ENCODE results near the gene CD300H. TPM values are rescaled to one million over a fixed set of nuclear protein-coding genes. Genes with fewer than 3 reads are reported as not detected.

The CD300H gene
- total RNA-seq, 4 donors from 2014 or later, result not detected

DNA sequence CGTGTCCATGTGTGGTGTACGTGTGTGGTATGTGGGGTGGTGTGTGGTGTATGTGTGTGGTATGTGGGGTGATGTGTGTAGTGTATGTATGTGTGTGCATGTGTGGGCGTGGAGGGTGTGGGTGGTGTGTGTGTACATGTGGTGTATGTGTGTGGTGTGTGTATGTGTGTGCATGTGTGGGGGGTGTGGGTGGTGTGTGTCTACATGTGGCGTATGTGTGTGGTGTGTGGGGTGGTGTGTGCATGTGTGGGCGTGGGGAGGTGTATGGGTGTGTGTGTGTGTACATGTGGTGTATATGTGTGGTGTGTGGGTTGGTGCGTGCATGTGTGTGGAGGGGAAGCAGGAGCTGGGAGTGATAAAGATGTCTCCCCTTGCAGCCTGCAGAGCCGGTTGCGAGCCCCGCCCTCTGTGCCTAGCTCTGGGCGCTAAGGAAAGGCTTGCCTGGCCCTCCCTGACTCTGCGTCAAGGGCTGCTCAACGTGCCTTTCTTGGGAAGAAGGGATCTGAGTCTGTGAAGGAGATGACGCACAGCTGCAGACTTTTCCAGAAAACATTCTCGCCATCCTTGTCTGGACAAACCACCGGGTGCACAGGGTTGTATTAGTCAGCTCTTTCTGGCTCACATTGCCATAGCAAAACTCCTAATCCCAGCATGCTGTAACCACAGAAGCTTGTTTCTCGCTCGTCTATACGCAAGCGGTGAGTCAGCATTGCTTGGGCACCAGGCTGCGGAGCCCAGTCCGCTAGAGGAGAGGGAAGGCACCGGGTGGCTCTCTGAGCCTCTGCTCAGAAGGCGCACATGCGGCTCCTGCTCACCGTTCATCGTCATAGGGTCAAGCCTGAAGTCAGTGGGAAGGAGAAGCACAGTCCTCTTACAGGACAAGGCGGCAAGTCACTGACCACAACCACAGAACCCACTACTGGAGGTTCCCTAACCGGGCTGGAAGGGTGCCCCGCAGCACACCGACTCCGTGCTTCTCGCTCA is 2.0 kb upstream of the CD300H start:
- peak in 1 of 2 donors; percentile 12 for DNase-seq
- 73 to 74% methylated on average over 28 to 29 of the region's 32 CpGs for WGBS, 2 donors
- Histone ChIP-seq H3K27ac (no peak overlapping the region), H3K36me3 (no peaks in the 10 kb centered on the region), H3K4me1 (no peaks in the 10 kb centered on the region), H3K27me3 (no peaks in the 10 kb centered on the region), H3K4me3 (replicated peaks in 1 of 3) (no peak overlapping the region), H3K9me3 (no peaks in the 10 kb centered on the region)
- TF ChIP-seq, protein P1, sequence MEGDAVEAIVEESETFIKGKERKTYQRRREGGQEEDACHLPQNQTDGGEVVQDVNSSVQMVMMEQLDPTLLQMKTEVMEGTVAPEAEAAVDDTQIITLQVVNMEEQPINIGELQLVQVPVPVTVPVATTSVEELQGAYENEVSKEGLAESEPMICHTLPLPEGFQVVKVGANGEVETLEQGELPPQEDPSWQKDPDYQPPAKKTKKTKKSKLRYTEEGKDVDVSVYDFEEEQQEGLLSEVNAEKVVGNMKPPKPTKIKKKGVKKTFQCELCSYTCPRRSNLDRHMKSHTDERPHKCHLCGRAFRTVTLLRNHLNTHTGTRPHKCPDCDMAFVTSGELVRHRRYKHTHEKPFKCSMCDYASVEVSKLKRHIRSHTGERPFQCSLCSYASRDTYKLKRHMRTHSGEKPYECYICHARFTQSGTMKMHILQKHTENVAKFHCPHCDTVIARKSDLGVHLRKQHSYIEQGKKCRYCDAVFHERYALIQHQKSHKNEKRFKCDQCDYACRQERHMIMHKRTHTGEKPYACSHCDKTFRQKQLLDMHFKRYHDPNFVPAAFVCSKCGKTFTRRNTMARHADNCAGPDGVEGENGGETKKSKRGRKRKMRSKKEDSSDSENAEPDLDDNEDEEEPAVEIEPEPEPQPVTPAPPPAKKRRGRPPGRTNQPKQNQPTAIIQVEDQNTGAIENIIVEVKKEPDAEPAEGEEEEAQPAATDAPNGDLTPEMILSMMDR (IDR thresholded peaks at IDR 0.05), result no peak
- TF ChIP-seq POLR2A (IDR thresholded peaks at IDR 0.05), result no peak
- intact Hi-C loops (cut with DNase I), result loop anchor here (5.0 kb wide), 1 partner anchor 78 kb away; no protein-coding TSS in a partner anchor

DNA sequence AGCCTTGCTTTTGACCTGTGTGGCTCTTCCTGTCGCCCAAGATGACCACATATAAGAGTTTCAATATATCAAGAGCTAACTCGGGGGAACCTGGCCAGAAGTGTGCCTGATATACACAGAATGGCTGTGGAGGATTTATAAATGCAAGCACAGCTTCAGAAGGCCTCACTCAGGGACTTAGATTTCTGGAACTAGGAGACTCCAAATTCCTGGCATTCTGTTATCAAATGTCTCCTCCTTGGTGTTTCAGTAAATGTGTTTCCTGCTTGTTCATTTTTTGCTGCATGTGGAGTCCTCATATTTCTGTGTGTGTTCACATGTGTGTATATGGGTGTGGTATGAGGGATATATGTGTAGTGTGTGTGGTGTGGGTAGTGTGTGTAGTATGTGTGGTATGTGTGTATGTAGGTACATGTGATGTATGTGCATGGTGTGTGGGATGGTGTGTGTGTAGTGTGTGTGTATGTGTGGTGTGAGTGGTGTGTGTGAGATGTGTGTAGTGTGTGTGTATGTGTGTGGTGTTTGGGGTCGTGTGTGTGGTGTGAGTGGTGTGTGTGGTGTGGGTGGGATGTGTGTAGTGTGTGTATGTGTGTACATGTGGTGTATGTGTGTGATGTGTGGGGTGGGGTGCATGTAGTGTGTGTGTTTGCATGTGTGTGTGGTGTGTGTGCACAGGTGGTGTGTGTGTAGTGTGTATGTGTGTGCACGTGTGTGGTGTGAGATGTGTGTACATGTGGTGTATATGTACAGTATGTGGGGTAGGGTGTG is 981 bp upstream of the CD300H start:
- Histone ChIP-seq H3K4me1 (no peaks in the 10 kb centered on the region), H3K36me3 (no peaks in the 10 kb centered on the region), H3K4me3 (replicated peaks in 1 of 3) (no peak overlapping the region), H3K27me3 (no peaks in the 10 kb centered on the region), H3K9me3 (no peaks in the 10 kb centered on the region), H3K27ac (no peak overlapping the region)
- no peak for DNase-seq
- TF ChIP-seq POLR2A (IDR thresholded peaks at IDR 0.05), result no peak
- TF ChIP-seq, protein P1 (IDR thresholded peaks at IDR 0.05), result no peak
- intact Hi-C loops (cut with DNase I), result loop anchor here (5.0 kb wide), 1 partner anchor 79 kb away; no protein-coding TSS in a partner anchor
- WGBS, 2 donors, result 76 to 85% methylated on average over 4 of the region's 4 CpGs

DNA sequence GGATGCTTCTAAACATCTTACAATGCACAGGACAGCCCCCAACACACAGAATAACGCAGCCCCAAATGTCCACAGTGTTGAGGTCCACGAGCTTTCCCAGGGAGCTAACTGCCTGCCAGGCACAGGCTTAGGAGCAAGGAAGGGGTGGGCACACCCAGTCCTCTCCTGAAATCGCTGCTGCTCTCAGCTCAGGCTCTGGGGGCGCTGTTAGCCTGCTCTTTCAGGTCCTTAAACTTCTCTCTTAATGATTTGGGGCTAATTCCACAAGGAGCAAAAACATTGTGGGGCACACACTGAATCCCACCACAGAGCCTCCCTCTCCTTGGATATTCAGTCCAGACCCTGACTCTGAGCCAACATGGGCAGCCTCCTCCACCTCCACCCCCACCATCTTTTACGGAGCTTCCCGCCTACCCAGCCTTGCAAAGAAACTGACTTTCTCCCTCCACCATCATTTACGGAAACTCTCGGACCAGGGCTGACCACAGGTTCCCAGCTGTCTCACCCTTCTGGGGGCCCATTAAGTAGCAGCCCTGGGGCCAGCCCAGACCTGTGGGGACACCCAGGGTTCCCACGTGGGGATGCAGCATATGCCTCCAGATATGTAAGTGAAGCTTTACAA is 1.1 kb downstream of the CD300H start:
- H3K9me3 ChIP-seq, result no peaks in the 10 kb centered on the region
- TF ChIP-seq, protein P1 (IDR thresholded peaks at IDR 0.05), result peak in 4 of 6 experiments; percentile 41 to 66 (median 62)
- TF ChIP-seq POLR2A (IDR thresholded peaks at IDR 0.05), result no peak
- H3K4me3 ChIP-seq (replicated peaks in 1 of 3), result no peak overlapping the region
- 44 to 45% methylated on average over 9 of the region's 9 CpGs for WGBS, 2 donors
- DNase-seq, result peak; percentile 59 to 60
- H3K27me3 ChIP-seq, result no peaks in the 10 kb centered on the region
- intact Hi-C loops (cut with DNase I), result loop anchor here (5.0 kb wide), 1 partner anchor 81 kb away; no protein-coding TSS in a partner anchor
- no peak overlapping the region for H3K27ac ChIP-seq
- H3K4me1 ChIP-seq, result no peaks in the 10 kb centered on the region
- no peaks in the 10 kb centered on the region for H3K36me3 ChIP-seq

DNA sequence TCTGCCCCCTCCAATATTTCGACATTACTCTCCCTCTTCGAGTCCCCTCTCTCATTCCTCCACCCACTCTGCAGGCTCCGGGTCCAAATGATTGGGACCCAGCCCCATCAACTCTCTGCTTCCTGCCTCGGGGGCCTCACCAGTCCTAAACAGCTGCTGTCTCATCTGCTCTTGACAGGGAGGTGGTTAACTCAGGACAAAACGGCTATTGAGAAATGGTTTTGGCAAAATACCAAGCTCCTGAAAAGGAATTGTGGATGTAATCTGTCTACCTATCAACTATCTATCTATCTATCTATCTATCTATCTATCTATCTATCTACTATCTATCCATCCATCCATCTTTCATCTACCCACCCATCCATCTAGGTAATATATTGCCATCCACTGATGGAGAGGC is 2.2 kb downstream of the CD300H start:
- Histone ChIP-seq H3K27ac (no peak overlapping the region), H3K9me3 (no peaks in the 10 kb centered on the region), H3K4me3 (replicated peaks in 1 of 3) (no peak overlapping the region), H3K4me1 (no peaks in the 10 kb centered on the region), H3K27me3 (no peaks in the 10 kb centered on the region), H3K36me3 (no peaks in the 10 kb centered on the region)
- DNase-seq, result no peak
- intact Hi-C loops (cut with DNase I), result loop anchor here (5.0 kb wide), 1 partner anchor 82 kb away; no protein-coding TSS in a partner anchor
- 54 to 81% methylated on average over 5 of the region's 5 CpGs for WGBS, 2 donors
- TF ChIP-seq POLR2A (IDR thresholded peaks at IDR 0.05), result no peak
- TF ChIP-seq, protein P1 (IDR thresholded peaks at IDR 0.05), result no peak
